PC-9 (cell line): Measurements from ENCODE around the gene PCDHGA1. TPM values are rescaled to one million over a fixed set of nuclear protein-coding genes. Genes with fewer than 3 reads are reported as not detected.

ENCODE experiments used
- BruUV-seq: library from RNA; stranded (reverse); fragments of 400-500 nt; replicated peaks from 2 replicates; lab custom pipeline; 2021; lab: Mats Ljungman, UMichigan
- CTCF ChIA-PET: fragments of 300-600 bp; sonication (Branson Sonifier 250); formaldehyde crosslinking; loops from one replicate; lab custom pipeline; 2022; ENCODE audit warnings: antibody characterized with exemption; lab: Charles Lee
- POLR2A ChIA-PET: fragments of 300-600 bp; sonication (Branson Sonifier 250); formaldehyde crosslinking; loops from one replicate; lab custom pipeline; 2022; ENCODE audit warnings: antibody characterized with exemption; ENCODE audit not compliant: unreplicated experiment; lab: Charles Lee
- DNase-seq, 2 experiments: peaks; one replicate each; pipeline versions ENCODE4 v3.0.0 to v3.0.0-alpha.2; 2015 to 2022; ENCODE audit warnings: mixed read lengths in 1 of 2
- H2AFZ ChIP-seq: fragments of 200-600 bp; sonication (generic); 2 replicates; pipeline ENCODE4 v1.8.1; 2017; ENCODE audit warnings: antibody characterized with exemption
- H3F3A ChIP-seq: fragments of 200-600 bp; sonication (generic); 2 replicates; pipeline ENCODE4 v1.8.1; 2017; ENCODE audit warnings: antibody characterized with exemption, mild to moderate bottlenecking, low read depth; ENCODE audit not compliant: insufficient read depth
- H3K27ac ChIP-seq: fragments of 200-600 bp; sonication (generic); 2 replicates; pipeline ENCODE4 v1.6.1; 2016; ENCODE audit warnings: mixed run types
- H3K27me3 ChIP-seq: fragments of 200-600 bp; sonication (generic); 2 replicates; pipeline ENCODE4 v1.6.1; 2016; ENCODE audit warnings: low read depth, mixed run types; ENCODE audit not compliant: insufficient read depth
- H3K36me3 ChIP-seq: fragments of 200-600 bp; sonication (generic); 2 replicates; pipeline ENCODE4 v1.6.1; 2016; ENCODE audit warnings: low read depth, mixed run types
- H3K4me1 ChIP-seq: fragments of 200-600 bp; sonication (generic); replicated peaks from 2 replicates; pipeline ENCODE4 v1.6.1; 2016; ENCODE audit warnings: mixed run types; ENCODE audit not compliant: insufficient read depth
- H3K4me2 ChIP-seq: fragments of 200-600 bp; sonication (generic); 2 replicates; pipeline ENCODE4 v1.6.1; 2017; ENCODE audit warnings: mixed run types
- H3K4me3 ChIP-seq: fragments of 200-600 bp; sonication (generic); 2 replicates; pipeline ENCODE4 v1.6.1; 2016; ENCODE audit warnings: mixed run types
- H3K79me2 ChIP-seq: fragments of 200-600 bp; sonication (generic); 2 replicates; pipeline ENCODE4 v1.6.1; 2017; ENCODE audit warnings: low read depth, mixed run types
- H3K9me2 ChIP-seq: fragments of 200-600 bp; sonication (generic); 2 replicates; pipeline ENCODE4 v1.8.1; 2017; ENCODE audit warnings: mild to moderate bottlenecking; ENCODE audit not compliant: insufficient read depth
- H3K9me3 ChIP-seq: fragments of 200-600 bp; sonication (generic); 2 replicates; pipeline ENCODE4 v1.8.1; 2016; ENCODE audit warnings: low read depth; ENCODE audit not compliant: insufficient read depth
- H4K20me1 ChIP-seq: fragments of 200-600 bp; sonication (generic); 2 replicates; pipeline ENCODE4 v1.8.1; 2017; ENCODE audit not compliant: insufficient read depth
- EZH2 ChIP-seq: fragments of 200-600 bp; sonication (generic); IDR thresholded peaks from 2 replicates; pipeline ENCODE4 v1.8.0; 2017; ENCODE audit warnings: antibody characterized with exemption, low read depth
- intact Hi-C: fragments of 100-400 bp; cut with micrococcal nuclease; formaldehyde crosslinking; loops from one replicate; pipeline ENCODE4 v1.10.0; 2022; ENCODE audit not compliant: unreplicated experiment
- total RNA-seq: library from RNA; stranded (reverse); gene quantifications from 2 replicates; pipeline ENCODE4 v1.2.3, GENCODE V29; 2021
- TF ChIP-seq, protein P1 (sequence below): fragments of 200-600 bp; sonication (generic); conservative IDR thresholded peaks from 2 replicates; pipeline ENCODE4 v1.6.1; 2017; ENCODE audit warnings: mixed run types, antibody characterized with exemption, mild to moderate bottlenecking, moderate library complexity

PCDHGA1 gene
- total RNA-seq, 1 experiment from 2014 or later = 0.07 TPM

DNA sequence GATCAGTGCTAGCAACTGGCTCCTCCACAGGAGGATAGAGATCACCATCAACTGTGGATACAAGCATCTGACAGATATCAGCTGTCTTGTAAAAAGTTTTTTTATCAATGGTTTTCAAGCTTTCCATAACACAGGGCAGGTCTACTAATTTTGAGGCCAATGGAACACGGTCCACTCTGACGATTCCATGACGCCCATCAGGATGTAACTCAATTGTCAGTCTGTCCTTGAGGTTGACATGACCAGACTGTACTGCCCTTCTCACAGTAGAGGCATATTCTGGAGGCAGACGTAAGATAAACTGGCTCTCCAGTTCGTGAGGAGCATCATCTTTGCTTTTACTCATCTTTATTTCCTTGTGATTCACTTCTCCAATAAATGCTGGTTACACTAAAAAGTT lies 10.6 kb upstream of the PCDHGA1 start:
- H3K4me3 ChIP-seq = peak overlapping the region; percentile 89
- H4K20me1 ChIP-seq = no peaks in the 10 kb centered on the region
- intact Hi-C loops = loop anchor here (10.0 kb wide), 2 partner anchors 95 to 205 kb away; partner anchors contain the start of genes PCDHGA10 and PCDHGB7
- no peaks in the 10 kb centered on the region for H3K9me2 ChIP-seq
- H2AFZ ChIP-seq = no peak overlapping the region
- H3K4me2 ChIP-seq = peak overlapping the region; percentile 76
- H3K79me2 ChIP-seq = peaks cover 25% of the 10 kb centered on the region
- TF ChIP-seq EZH2 = no peak
- TF ChIP-seq, protein P1, sequence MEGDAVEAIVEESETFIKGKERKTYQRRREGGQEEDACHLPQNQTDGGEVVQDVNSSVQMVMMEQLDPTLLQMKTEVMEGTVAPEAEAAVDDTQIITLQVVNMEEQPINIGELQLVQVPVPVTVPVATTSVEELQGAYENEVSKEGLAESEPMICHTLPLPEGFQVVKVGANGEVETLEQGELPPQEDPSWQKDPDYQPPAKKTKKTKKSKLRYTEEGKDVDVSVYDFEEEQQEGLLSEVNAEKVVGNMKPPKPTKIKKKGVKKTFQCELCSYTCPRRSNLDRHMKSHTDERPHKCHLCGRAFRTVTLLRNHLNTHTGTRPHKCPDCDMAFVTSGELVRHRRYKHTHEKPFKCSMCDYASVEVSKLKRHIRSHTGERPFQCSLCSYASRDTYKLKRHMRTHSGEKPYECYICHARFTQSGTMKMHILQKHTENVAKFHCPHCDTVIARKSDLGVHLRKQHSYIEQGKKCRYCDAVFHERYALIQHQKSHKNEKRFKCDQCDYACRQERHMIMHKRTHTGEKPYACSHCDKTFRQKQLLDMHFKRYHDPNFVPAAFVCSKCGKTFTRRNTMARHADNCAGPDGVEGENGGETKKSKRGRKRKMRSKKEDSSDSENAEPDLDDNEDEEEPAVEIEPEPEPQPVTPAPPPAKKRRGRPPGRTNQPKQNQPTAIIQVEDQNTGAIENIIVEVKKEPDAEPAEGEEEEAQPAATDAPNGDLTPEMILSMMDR = no peak
- H3K36me3 ChIP-seq = peaks cover 29% of the 10 kb centered on the region
- ChIA-PET CTCF (interaction anchor here (0.5 to 1.3 kb wide), 5 partner anchors 9 to 244 kb away, joined by 3 to 5 read pairs (median 4); partner anchors contain the start of genes PCDHGA1 and PCDHGB2), POLR2A (interaction anchor here (0.6 to 0.9 kb wide), 4 partner anchors 139 to 298 kb away, joined by 3 to 7 read pairs (median 5); no protein-coding TSS in a partner anchor)
- no peak overlapping the region for H3K27ac ChIP-seq
- H3K4me1 ChIP-seq = 0 out of 2 replicates have a peak, but pooled peaks cover 5% of the 10 kb centered on the region
- H3K27me3 ChIP-seq = 0 out of 2 replicates have a peak, but pooled peaks cover 6% of the 10 kb centered on the region
- no peak for DNase-seq
- peaks cover 56% of the 10 kb centered on the region for H3K9me3 ChIP-seq
- no TSS peak for BruUV-seq
- peaks cover 45% of the 10 kb centered on the region for H3F3A ChIP-seq

- Histone ChIP-seq H3K4me2 (peak within 1 kb of the TSS; percentile 76), H3K4me1 (0 out of 2 replicates have a peak, but pooled peaks cover 5% of the 10 kb centered on the region), H3K36me3 (peaks cover 29% of the 10 kb centered on the region), H3K27me3 (0 out of 2 replicates have a peak, but pooled peaks cover 6% of the 10 kb centered on the region), H3K9me2 (no peaks in the 10 kb centered on the region), H4K20me1 (no peaks in the 10 kb centered on the region), H3K9me3 (peaks cover 56% of the 10 kb centered on the region), H2AFZ (peak within 1 kb of the TSS; percentile 92), H3K4me3 (peak within 1 kb of the TSS; percentile 89), H3F3A (peaks cover 45% of the 10 kb centered on the region), H3K79me2 (peaks cover 25% of the 10 kb centered on the region), H3K27ac (peak within 1 kb of the TSS; percentile 91)
- BruUV-seq = TSS peak; percentile 87
- ChIA-PET CTCF (interaction anchor here (0.5 to 1.3 kb wide), 7 partner anchors 8 to 525 kb away, joined by 3 to 7 read pairs (median 4); partner anchors contain the start of genes PCDHGA1 and PCDHGB2), POLR2A (interaction anchor here (0.5 to 0.9 kb wide), 10 partner anchors 10 to 332 kb away, joined by 3 to 8 read pairs (median 4); partner anchors contain the start of genes PCDHGA10 and PCDHGC3)
- intact Hi-C loops = loop anchor here (10.0 kb wide), 2 partner anchors 94 to 204 kb away; partner anchors contain the start of genes PCDHGA10 and PCDHGB7
- TF ChIP-seq, protein P1 = peak; percentile 88
- TF ChIP-seq EZH2 = no peak
- peak; percentile 75 to 90 for DNase-seq
Measured at GRCh38 chr5:141320225-141321169, 9.8 kb upstream of the PCDHGA1 start, which contains the start of gene TAF7. TAF7 (minus strand) TSS chr5:141320784; CDS start chr5:141320044, 740 bp downstream.

- peaks cover 29% of the 10 kb centered on the region for H3K36me3 ChIP-seq
- POLR2A ChIA-PET = no interaction called here
- intact Hi-C loops = loop anchor here (10.0 kb wide), 2 partner anchors 93 to 203 kb away; partner anchors contain the start of genes PCDHGA10 and PCDHGB7
- H3K79me2 ChIP-seq = peaks cover 25% of the 10 kb centered on the region
- TF ChIP-seq, protein P1 = no peak
- TF ChIP-seq EZH2 = no peak
- H3K9me2 ChIP-seq = no peaks in the 10 kb centered on the region
- DNase-seq = no peak
- no TSS peak for BruUV-seq
- CTCF ChIA-PET = no interaction called here
- H3K9me3 ChIP-seq = peaks cover 52% of the 10 kb centered on the region
- 0 out of 2 replicates have a peak, but pooled peaks cover 5% of the 10 kb centered on the region for H3K4me1 ChIP-seq
- no peaks in the 10 kb centered on the region for H4K20me1 ChIP-seq
- no peak overlapping the region for H3K4me2 ChIP-seq
- no peak overlapping the region for H3K4me3 ChIP-seq
- H2AFZ ChIP-seq = no peak overlapping the region
- H3F3A ChIP-seq = peaks cover 36% of the 10 kb centered on the region
- peaks cover 6% of the 10 kb centered on the region; the same call in 1 of the 2 replicates for H3K27me3 ChIP-seq
- H3K27ac ChIP-seq = no peak overlapping the region
Measured at GRCh38 chr5:141322261-141322660, 8.1 kb upstream of the PCDHGA1 start.
